Measurements from ENCODE around the gene ITGB2.

The ITGB2 gene

GRCh38 chr21:44958471-44959191 lies 37.9 kb upstream of the ITGB2 start:
- H3K27ac Mint-ChIP-seq: no peak overlapping the region
- H3K27me3 Mint-ChIP-seq: no peaks in the 10 kb centered on the region
- intact Hi-C loops (cut with micrococcal nuclease): no loop called here
- no peaks in the 10 kb centered on the region for H3K4me1 Mint-ChIP-seq (ENCODE audit: low read depth)
- H3K4me3 Mint-ChIP-seq: no peak overlapping the region
- peaks cover 99% of the 10 kb centered on the region for H3K36me3 Mint-ChIP-seq (ENCODE audit: low read depth)
- no peaks in the 10 kb centered on the region for H3K9me3 Mint-ChIP-seq

- Mint-ChIP-seq H3K27ac (no peak overlapping the region), H3K4me1 (ENCODE audit: low read depth) (no peaks in the 10 kb centered on the region), H3K9me3 (no peaks in the 10 kb centered on the region), H3K36me3 (ENCODE audit: low read depth) (peaks cover 99% of the 10 kb centered on the region), H3K4me3 (no peak overlapping the region), H3K27me3 (no peaks in the 10 kb centered on the region)
- intact Hi-C loops (cut with micrococcal nuclease): no loop called here
Measured at GRCh38 chr21:44957901-44958451, 37.3 kb upstream of the ITGB2 start.

GRCh38 chr21:44957047-44957831 lies 36.5 kb upstream of the ITGB2 start:
- intact Hi-C loops (cut with micrococcal nuclease): no loop called here
- no peaks in the 10 kb centered on the region for H3K27me3 Mint-ChIP-seq
- no peaks in the 10 kb centered on the region for H3K4me1 Mint-ChIP-seq (ENCODE audit: low read depth)
- peaks cover 99% of the 10 kb centered on the region for H3K36me3 Mint-ChIP-seq (ENCODE audit: low read depth)
- H3K27ac Mint-ChIP-seq: no peak overlapping the region
- no peaks in the 10 kb centered on the region for H3K9me3 Mint-ChIP-seq
- H3K4me3 Mint-ChIP-seq: no peak overlapping the region

DNA sequence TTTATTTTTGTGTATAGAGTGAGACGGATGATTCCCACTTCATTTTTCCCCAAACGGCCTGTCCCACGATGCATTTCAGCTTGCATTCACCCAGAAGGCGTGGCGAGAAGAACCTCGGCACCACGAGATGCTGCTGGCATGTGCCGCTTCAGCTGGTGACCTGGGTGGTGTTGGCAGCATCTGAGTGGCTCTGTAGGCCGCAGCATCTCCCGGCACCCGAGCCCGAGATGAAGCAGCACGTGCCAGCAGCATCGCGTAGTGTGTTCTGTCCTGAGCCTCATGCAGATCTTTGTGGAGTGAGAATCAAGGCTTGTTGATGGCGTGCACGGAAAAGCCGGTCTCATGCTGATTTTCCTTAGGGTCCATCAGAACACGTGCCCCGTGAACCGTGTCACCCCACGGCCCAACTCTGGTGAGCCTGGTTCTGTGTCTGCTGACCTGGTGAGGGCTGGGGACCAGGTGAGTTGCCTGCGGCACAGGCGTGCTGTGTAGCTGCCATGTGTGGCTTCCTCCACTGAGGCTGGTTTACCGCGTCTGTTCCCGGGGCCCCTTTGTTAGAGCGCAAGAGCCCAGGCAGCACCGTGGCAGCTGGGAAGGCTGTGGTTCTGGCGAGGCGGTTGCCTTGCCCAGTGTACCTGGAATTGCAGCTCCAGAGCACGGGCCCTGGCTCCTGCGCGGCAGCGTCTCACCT lies 35.8 kb upstream of the ITGB2 start:
- H3K27ac Mint-ChIP-seq: no peak overlapping the region
- H3K9me3 Mint-ChIP-seq: no peaks in the 10 kb centered on the region
- H3K4me3 Mint-ChIP-seq: no peak overlapping the region
- no peaks in the 10 kb centered on the region for H3K27me3 Mint-ChIP-seq
- peaks cover 99% of the 10 kb centered on the region for H3K36me3 Mint-ChIP-seq (ENCODE audit: low read depth)
- intact Hi-C loops (cut with micrococcal nuclease): no loop called here
- no peaks in the 10 kb centered on the region for H3K4me1 Mint-ChIP-seq (ENCODE audit: low read depth)

- H3K9me3 Mint-ChIP-seq: no peaks in the 10 kb centered on the region
- H3K36me3 Mint-ChIP-seq (ENCODE audit: low read depth): peaks cover 99% of the 10 kb centered on the region
- no peaks in the 10 kb centered on the region for H3K27me3 Mint-ChIP-seq
- H3K4me3 Mint-ChIP-seq: no peak overlapping the region
- intact Hi-C loops (cut with micrococcal nuclease): no loop called here
- no peak overlapping the region for H3K27ac Mint-ChIP-seq
- no peaks in the 10 kb centered on the region for H3K4me1 Mint-ChIP-seq (ENCODE audit: low read depth)
Measured at GRCh38 chr21:44955798-44956175, 35.1 kb upstream of the ITGB2 start.

- Mint-ChIP-seq H3K4me3 (no peak overlapping the region), H3K36me3 (ENCODE audit: low read depth) (peaks cover 95% of the 10 kb centered on the region), H3K27ac (no peak overlapping the region), H3K4me1 (ENCODE audit: low read depth) (no peaks in the 10 kb centered on the region), H3K9me3 (no peaks in the 10 kb centered on the region), H3K27me3 (no peaks in the 10 kb centered on the region)
- intact Hi-C loops (cut with micrococcal nuclease): no loop called here
Measured at GRCh38 chr21:44955141-44955797, 34.6 kb upstream of the ITGB2 start.

DNA sequence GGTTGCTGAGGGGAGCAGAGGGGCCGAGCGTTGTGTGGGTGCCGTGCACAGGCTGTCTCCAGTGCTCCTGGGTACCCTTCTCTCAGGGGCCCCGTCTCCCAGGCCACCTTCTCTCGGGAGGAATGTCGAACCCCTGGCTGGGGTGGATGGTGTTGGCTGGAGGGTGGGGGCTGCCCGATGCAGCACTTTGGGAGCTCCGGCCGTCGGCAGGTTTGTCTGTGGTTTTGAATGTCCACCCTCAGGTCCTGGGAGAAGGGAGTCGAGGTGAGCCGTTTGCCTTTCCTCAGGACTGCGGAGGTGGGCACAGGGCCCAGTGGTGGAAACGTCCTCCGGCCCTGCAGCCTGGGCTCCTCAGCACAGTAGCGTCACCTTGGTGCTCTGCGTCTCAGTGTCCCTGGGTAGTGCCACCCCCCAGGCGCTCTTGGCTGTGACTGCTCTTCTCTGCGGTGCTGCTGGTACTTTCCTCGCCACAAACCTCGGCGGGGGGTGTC lies 33.6 kb upstream of the ITGB2 start:
- Mint-ChIP-seq H3K36me3 (ENCODE audit: low read depth) (peaks cover 89% of the 10 kb centered on the region), H3K9me3 (no peaks in the 10 kb centered on the region), H3K4me3 (no peak overlapping the region), H3K27me3 (no peaks in the 10 kb centered on the region), H3K27ac (no peak overlapping the region), H3K4me1 (ENCODE audit: low read depth) (peaks cover 5% of the 10 kb centered on the region)
- intact Hi-C loops (cut with micrococcal nuclease): no loop called here

GRCh38 chr21:44953628-44954021 lies 32.9 kb upstream of the ITGB2 start:
- Mint-ChIP-seq H3K36me3 (ENCODE audit: low read depth) (peaks cover 89% of the 10 kb centered on the region), H3K9me3 (no peaks in the 10 kb centered on the region), H3K27ac (no peak overlapping the region), H3K4me1 (ENCODE audit: low read depth) (peaks cover 5% of the 10 kb centered on the region), H3K4me3 (no peak overlapping the region), H3K27me3 (no peaks in the 10 kb centered on the region)
- intact Hi-C loops (cut with micrococcal nuclease): no loop called here

DNA sequence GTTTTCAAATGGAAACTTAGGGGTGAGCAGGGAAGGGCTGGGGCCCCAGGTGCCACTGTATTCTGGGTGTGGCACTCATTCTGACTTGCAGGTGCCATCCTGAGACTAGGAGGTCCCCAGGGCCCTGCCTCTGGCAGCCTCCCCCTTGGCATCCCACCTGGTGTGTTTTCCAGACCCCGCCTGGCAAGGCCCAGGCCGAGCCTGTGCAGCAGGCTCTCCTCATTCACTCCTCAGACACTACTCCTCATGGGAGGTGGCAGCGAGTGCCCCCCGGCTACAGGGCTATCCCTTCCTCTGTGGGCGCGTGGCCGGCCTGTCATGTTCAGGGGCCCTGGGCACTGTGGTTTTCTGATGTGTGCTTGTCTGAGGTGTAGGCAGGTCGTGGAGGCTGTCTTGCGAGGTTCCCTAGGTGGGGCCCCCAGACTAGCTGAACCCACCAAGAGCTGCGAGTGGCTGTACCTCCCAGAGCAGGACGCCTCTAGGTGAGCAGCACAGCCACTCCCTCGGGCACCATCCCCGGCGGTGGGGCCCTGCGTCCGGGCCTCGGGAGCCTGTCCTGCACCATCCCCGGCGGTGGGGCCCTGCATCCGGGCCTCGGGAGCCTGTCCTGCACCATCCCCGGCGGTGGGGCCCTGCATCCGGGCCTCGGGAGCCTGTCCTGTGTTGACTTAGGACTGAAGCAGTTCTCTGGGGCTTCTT lies 32.4 kb upstream of the ITGB2 start:
- Mint-ChIP-seq H3K4me3 (no peak overlapping the region), H3K27me3 (no peaks in the 10 kb centered on the region), H3K4me1 (ENCODE audit: low read depth) (peaks cover 5% of the 10 kb centered on the region), H3K36me3 (ENCODE audit: low read depth) (peaks cover 89% of the 10 kb centered on the region), H3K9me3 (no peaks in the 10 kb centered on the region), H3K27ac (no peak overlapping the region)
- intact Hi-C loops (cut with micrococcal nuclease): no loop called here

GRCh38 chr21:44952116-44952928 lies 31.6 kb upstream of the ITGB2 start:
- H3K36me3 Mint-ChIP-seq (ENCODE audit: low read depth): peaks cover 89% of the 10 kb centered on the region
- no peaks in the 10 kb centered on the region for H3K9me3 Mint-ChIP-seq
- H3K27ac Mint-ChIP-seq: no peak overlapping the region
- no peak overlapping the region for H3K4me3 Mint-ChIP-seq
- intact Hi-C loops (cut with micrococcal nuclease): no loop called here
- H3K4me1 Mint-ChIP-seq (ENCODE audit: low read depth): peaks cover 5% of the 10 kb centered on the region
- no peaks in the 10 kb centered on the region for H3K27me3 Mint-ChIP-seq

GRCh38 chr21:44951186-44951915 lies 30.7 kb upstream of the ITGB2 start:
- no peak overlapping the region for H3K27ac Mint-ChIP-seq
- H3K9me3 Mint-ChIP-seq: no peaks in the 10 kb centered on the region
- intact Hi-C loops (cut with micrococcal nuclease): no loop called here
- H3K27me3 Mint-ChIP-seq: no peaks in the 10 kb centered on the region
- H3K4me1 Mint-ChIP-seq (ENCODE audit: low read depth): peaks cover 5% of the 10 kb centered on the region
- no peak overlapping the region for H3K4me3 Mint-ChIP-seq
- H3K36me3 Mint-ChIP-seq (ENCODE audit: low read depth): peaks cover 89% of the 10 kb centered on the region

DNA sequence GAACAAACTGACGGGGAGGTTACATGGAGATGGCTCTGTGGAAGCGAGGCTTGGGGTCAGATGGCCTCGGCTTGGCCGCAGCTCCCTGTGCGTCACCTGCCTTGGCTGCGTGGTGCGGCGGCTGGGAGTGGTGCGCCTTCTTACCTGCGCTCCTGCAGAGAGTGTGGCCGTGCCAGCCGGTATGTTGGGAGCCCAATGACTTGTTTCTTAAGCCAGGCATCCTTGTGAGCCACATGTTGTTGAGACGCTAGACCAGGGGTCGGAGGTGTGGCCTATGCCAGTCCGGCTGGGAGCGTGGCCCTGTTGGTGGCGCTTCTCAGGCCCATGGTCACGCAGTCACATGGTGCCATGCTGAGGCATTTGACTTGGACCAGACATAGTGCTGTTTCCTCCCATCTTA lies 29.7 kb upstream of the ITGB2 start:
- Mint-ChIP-seq H3K4me3 (no peak overlapping the region), H3K4me1 (ENCODE audit: low read depth) (peaks cover 5% of the 10 kb centered on the region), H3K9me3 (no peaks in the 10 kb centered on the region), H3K27ac (no peak overlapping the region), H3K27me3 (no peaks in the 10 kb centered on the region), H3K36me3 (ENCODE audit: low read depth) (peaks cover 89% of the 10 kb centered on the region)
- intact Hi-C loops (cut with micrococcal nuclease): no loop called here

Measured in dendritic cell treated with granulocyte-macrophage colony-stimulating factor and Interleukin-4, amounts not matched to agents 40 ng/mL and 50 ng/mL, for 4 days (primary cell).